HCT116 (cell line): Measurements from ENCODE around the gene AGBL1.

ENCODE experiments used
- CTCF ChIP-seq, 3 experiments: fragments of 200-600 bp in 1 of 3; sonication (generic) in 1 of 3; IDR thresholded peaks in 2 of 3; conservative IDR thresholded peaks in 1 of 3; 2 replicates each; pipeline ENCODE4 v1.5.1; 2012 to 2017; ENCODE audit warnings: low read depth in 2 of 3, low read length in 2 of 3, antibody characterized with exemption in 1 of 3, borderline replicate concordance in 1 of 3, control low read depth in 1 of 3, mild to moderate bottlenecking in 1 of 3, mixed read lengths in 1 of 3, mixed run types in 1 of 3, moderate library complexity in 1 of 3; ENCODE audit not compliant: insufficient read depth in 1 of 3
- POLR2A ChIP-seq: IDR thresholded peaks from 2 replicates; pipeline ENCODE4 v1.7.0; 2011; ENCODE audit warnings: borderline replicate concordance; ENCODE audit not compliant: insufficient read depth, insufficient read length; ENCODE audit errors: extremely low read depth
- POLR2AphosphoS5 ChIP-seq: IDR thresholded peaks from 2 replicates; pipeline ENCODE4 v1.6.1; 2011; ENCODE audit warnings: mild to moderate bottlenecking, low read depth, low read length, moderate library complexity

- TF ChIP-seq CTCF (IDR thresholded peaks at IDR 0.05 in 2 of 3, conservative IDR thresholded peaks at IDR 0.05 in 1 of 3; ENCODE audit: borderline replicate concordance in 1 of 3, insufficient read depth in 1 of 3, low read depth in 2 of 3, low read length in 2 of 3) (no peak), POLR2A (no peak), POLR2AphosphoS5 (no peak)
Observed at GRCh38 chr15:86432861-86433260, 353.2 kb downstream of the AGBL1 start.
